ENCODE data around the gene TPT1. TPM values are rescaled to one million over a fixed set of nuclear protein-coding genes. Genes with fewer than 3 reads are reported as not detected.

The TPT1 gene
- total and polyA plus RNA-seq, 9 donors = 4,694 to 14,373 (median 7,045) TPM

- Histone ChIP-seq H3K4me1 (ENCODE audit: insufficient read depth) (no peaks in the 10 kb centered on the region), H3K4me3 (no peak overlapping the region), H3K27me3 (no peaks in the 10 kb centered on the region), H3K36me3 (no peaks in the 10 kb centered on the region), H3K9me3 (no peaks in the 10 kb centered on the region), H3K27ac (no peak overlapping the region)
- intact Hi-C loops (cut with DNase I) = no loop called here
- TF ChIP-seq CTCF (IDR thresholded peaks at IDR 0.05) = no peak
- TF ChIP-seq POLR2A (IDR thresholded peaks at IDR 0.05) = no peak
- no peak for TF ChIP-seq EP300 (IDR thresholded peaks at IDR 0.05)
- no peak for DNase-seq
- 93 to 95% (median 93%) methylated on average over 3 of the region's 3 CpGs for WGBS, 3 donors
Observed at GRCh38 chr13:45289936-45290563, 50.9 kb downstream of the TPT1 start.

Small RNAs within 50 kb of the gene (small RNA-seq; reads per million reads assigned to genes)
- 78.2 reads per million, percentile 90 among the genes with 10 or more reads in this experiment for gene SNORA31

Other genes starting within 250 kb of the TPT1 start
- 10 to 100 TPM; 13.6 to 19.2 (median 14.6) TPM for gene GTF2F2, start 220.7 kb downstream of the TPT1 start, total RNA-seq
- gene GTF2F2, start 220.7 kb downstream of the TPT1 start, polyA plus RNA-seq = 10 to 100 TPM; 12.4 to 14.6 TPM
- not detected for gene KCTD4, start 140.1 kb downstream of the TPT1 start, total RNA-seq
- not detected for gene KCTD4, start 140.1 kb downstream of the TPT1 start, polyA plus RNA-seq
- gene SLC25A30, start 77.2 kb upstream of the TPT1 start, total RNA-seq = 10 to 100 TPM; 10.7 to 33.4 (median 22.8) TPM
- 10 to 100 TPM; 11.5 to 23.2 TPM for gene SLC25A30, start 77.2 kb upstream of the TPT1 start, polyA plus RNA-seq
- 10 to 100 TPM; 23.9 to 37.3 (median 29.4) TPM for gene COG3, start 123.8 kb upstream of the TPT1 start, total RNA-seq
- gene COG3, start 123.8 kb upstream of the TPT1 start, polyA plus RNA-seq = 10 to 100 TPM; 17.1 to 18.6 TPM

Measured in ovary (tissue), 9 donors.